D721Med (cell line): Measurements from ENCODE around the gene TMED1.
"Not testable (repeated sequence)": the region's sequence is repeated elsewhere in the genome, so short reads cannot be mapped to it uniquely, and the experiment has no call there.

Experiments used
- DNase-seq: peaks from one replicate; pipeline ENCODE4 v3.0.0; 2011; ENCODE audit warnings: low spot score; ENCODE audit not compliant: insufficient read length
- FAIRE-seq: peaks from 2 replicates; lab custom pipeline; 2011; peaks lifted over from hg19 to GRCh38; lab: Jason Lieb, UNC
- CTCF ChIP-seq: IDR thresholded peaks from 2 replicates; pipeline ENCODE4 v1.5.1; 2012; ENCODE audit warnings: mild to moderate bottlenecking, control low read depth; ENCODE audit not compliant: insufficient read depth; ENCODE audit errors: missing control alignments

TMED1 gene

GRCh38 chr19:10876459-10877240, 40.6 kb upstream of the TMED1 start:
- no peak for TF ChIP-seq CTCF
- FAIRE-seq (no peak), DNase-seq (no peak)

- DNase-seq, result no peak
- TF ChIP-seq CTCF, result no peak
- no peak for FAIRE-seq
Observed at GRCh38 chr19:10874024-10874423, 38.0 kb upstream of the TMED1 start.

- FAIRE-seq (no peak), DNase-seq (no peak)
- no peak for TF ChIP-seq CTCF
Observed at GRCh38 chr19:10872546-10873107, 36.6 kb upstream of the TMED1 start.

- no peak for FAIRE-seq
- no peak for TF ChIP-seq CTCF
- DNase-seq, result peak; percentile 31
Observed at GRCh38 chr19:10871711-10872545, 35.9 kb upstream of the TMED1 start.

- FAIRE-seq, result no peak
- peak; percentile 99 for DNase-seq
- TF ChIP-seq CTCF, result peak; percentile 84
Observed at GRCh38 chr19:10870955-10871603, 35.1 kb upstream of the TMED1 start, which contains the start of gene CARM1. Gene CARM1, plus strand, starts transcription at chr19:10871553. Its CDS starts 150 bp downstream, at chr19:10871703.

- no peak for TF ChIP-seq CTCF
- FAIRE-seq (no peak), DNase-seq (no peak)
Observed at GRCh38 chr19:10870501-10870954, 34.5 kb upstream of the TMED1 start.

GRCh38 chr19:10869872-10870311, 33.9 kb upstream of the TMED1 start:
- FAIRE-seq, DNase-seq: not testable (repeated sequence)
